ENCODE data around the gene SRD5A1. TPM values are rescaled to one million over a fixed set of nuclear protein-coding genes. Genes with fewer than 3 reads are reported as not detected.

SRD5A1 gene
- total RNA-seq, 1 donor from 2014 or later, result 21.6 TPM

GRCh38 chr5:6607559-6607936, 25.7 kb upstream of the SRD5A1 start:
- H3K4me3 Mint-ChIP-seq (ENCODE audit: unreplicated experiment), result no peak overlapping the region
- no peak overlapping the region for H3K27ac Mint-ChIP-seq (ENCODE audit: unreplicated experiment)
- no peaks in the 10 kb centered on the region for H3K9me3 Mint-ChIP-seq (ENCODE audit: unreplicated experiment)
- H3K27me3 Mint-ChIP-seq (ENCODE audit: unreplicated experiment), result peaks cover 2% of the 10 kb centered on the region
- no peak for DNase-seq (ENCODE audit: low spot score)
- H3K4me1 Mint-ChIP-seq (ENCODE audit: unreplicated experiment), result no peaks in the 10 kb centered on the region
- H3K36me3 Mint-ChIP-seq (ENCODE audit: low read depth, unreplicated experiment), result peaks cover 48% of the 10 kb centered on the region
- no peak for TF ChIP-seq CTCF (IDR thresholded peaks at IDR 0.05; ENCODE audit: unreplicated experiment)

- no peak overlapping the region for H3K4me3 Mint-ChIP-seq (ENCODE audit: unreplicated experiment)
- no peak for TF ChIP-seq CTCF (IDR thresholded peaks at IDR 0.05; ENCODE audit: unreplicated experiment)
- H3K9me3 Mint-ChIP-seq (ENCODE audit: unreplicated experiment), result no peaks in the 10 kb centered on the region
- H3K27ac Mint-ChIP-seq (ENCODE audit: unreplicated experiment), result peak overlapping the region; percentile 61
- H3K36me3 Mint-ChIP-seq (ENCODE audit: low read depth, unreplicated experiment), result peaks cover 48% of the 10 kb centered on the region
- peaks cover 2% of the 10 kb centered on the region for H3K27me3 Mint-ChIP-seq (ENCODE audit: unreplicated experiment)
- no peaks in the 10 kb centered on the region for H3K4me1 Mint-ChIP-seq (ENCODE audit: unreplicated experiment)
- DNase-seq (ENCODE audit: low spot score), result no peak
Measured at GRCh38 chr5:6608016-6608415, 25.2 kb upstream of the SRD5A1 start.

GRCh38 chr5:6611334-6612256, 21.6 kb upstream of the SRD5A1 start:
- H3K27me3 Mint-ChIP-seq (ENCODE audit: unreplicated experiment), result peaks cover 1% of the 10 kb centered on the region
- H3K4me3 Mint-ChIP-seq (ENCODE audit: unreplicated experiment), result peak overlapping the region; percentile 47
- TF ChIP-seq CTCF (IDR thresholded peaks at IDR 0.05; ENCODE audit: unreplicated experiment), result no peak
- no peak for DNase-seq (ENCODE audit: low spot score)
- H3K9me3 Mint-ChIP-seq (ENCODE audit: unreplicated experiment), result no peaks in the 10 kb centered on the region
- peaks cover 41% of the 10 kb centered on the region for H3K36me3 Mint-ChIP-seq (ENCODE audit: low read depth, unreplicated experiment)
- H3K27ac Mint-ChIP-seq (ENCODE audit: unreplicated experiment), result no peak overlapping the region
- H3K4me1 Mint-ChIP-seq (ENCODE audit: unreplicated experiment), result no peaks in the 10 kb centered on the region

GRCh38 chr5:6615034-6615815, 18.0 kb upstream of the SRD5A1 start:
- TF ChIP-seq CTCF (IDR thresholded peaks at IDR 0.05; ENCODE audit: unreplicated experiment), result no peak
- Mint-ChIP-seq H3K4me1 (ENCODE audit: unreplicated experiment) (no peaks in the 10 kb centered on the region), H3K9me3 (ENCODE audit: unreplicated experiment) (no peaks in the 10 kb centered on the region), H3K27ac (ENCODE audit: unreplicated experiment) (no peak overlapping the region), H3K27me3 (ENCODE audit: unreplicated experiment) (peaks cover 1% of the 10 kb centered on the region), H3K4me3 (ENCODE audit: unreplicated experiment) (no peak overlapping the region), H3K36me3 (ENCODE audit: low read depth, unreplicated experiment) (peaks cover 31% of the 10 kb centered on the region)
- DNase-seq (ENCODE audit: low spot score), result no peak

Measured in endothelial cell (in vitro differentiated cells).